Anterior cingulate cortex (tissue), 58 donors: Measurements from ENCODE around the gene NT5C2.
"Not testable (repeated sequence)": the region's sequence is repeated elsewhere in the genome, so short reads cannot be mapped to it uniquely, and the experiment has no call there.

ENCODE experiments used
- DNase-seq, 58 donors: peaks; one replicate each; lab custom pipeline; 2025; lab: John Stamatoyannopoulos, UW

NT5C2 gene

DNA sequence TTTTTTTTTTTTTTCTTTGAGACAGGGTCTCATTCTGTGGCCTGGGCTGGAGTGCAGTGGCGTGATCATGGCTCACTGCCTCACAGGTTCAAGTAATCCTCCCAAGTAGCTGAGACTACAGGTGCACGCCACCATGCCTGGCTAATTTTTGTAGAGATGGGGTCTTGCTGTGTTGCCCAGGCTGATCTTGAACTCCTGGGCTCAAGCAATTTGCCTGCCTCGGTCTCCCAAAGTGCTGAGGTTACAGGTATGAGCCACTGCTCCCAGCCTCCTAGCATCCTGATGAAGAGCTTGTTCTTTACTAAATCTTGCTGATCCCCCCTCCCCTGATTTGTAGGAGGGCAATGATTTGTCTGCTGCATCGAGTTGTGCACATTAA, 126.0 kb downstream of the NT5C2 start:
- not testable (repeated sequence) for DNase-seq

GRCh38 chr10:103066141-103067098, 126.7 kb downstream of the NT5C2 start:
- no peak for DNase-seq

DNA sequence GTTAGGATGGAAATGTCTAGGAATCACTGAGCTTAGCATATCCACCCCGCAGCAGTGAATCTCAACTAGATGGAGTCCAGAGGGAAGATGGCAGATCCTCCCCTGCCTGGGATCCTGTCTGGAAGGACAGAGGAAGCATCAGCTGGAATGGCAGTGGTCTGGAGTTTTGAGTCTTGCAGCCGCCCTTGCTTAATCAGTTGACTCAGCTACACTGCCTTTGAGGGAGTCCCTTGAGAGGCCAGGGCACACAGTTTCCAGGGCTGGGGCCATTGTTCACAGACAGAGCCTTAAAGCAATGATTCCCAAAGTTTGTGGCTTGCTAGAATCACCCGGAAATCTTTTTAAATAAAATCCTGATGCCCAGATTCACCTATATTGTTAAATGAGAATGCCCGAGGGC, 128.1 kb downstream of the NT5C2 start:
- DNase-seq = no peak

- DNase-seq = peak in 32 of 58 donors; percentile 8 to 68 (median 36)
Observed at GRCh38 chr10:103062854-103063590, 130.1 kb downstream of the NT5C2 start.

DNA sequence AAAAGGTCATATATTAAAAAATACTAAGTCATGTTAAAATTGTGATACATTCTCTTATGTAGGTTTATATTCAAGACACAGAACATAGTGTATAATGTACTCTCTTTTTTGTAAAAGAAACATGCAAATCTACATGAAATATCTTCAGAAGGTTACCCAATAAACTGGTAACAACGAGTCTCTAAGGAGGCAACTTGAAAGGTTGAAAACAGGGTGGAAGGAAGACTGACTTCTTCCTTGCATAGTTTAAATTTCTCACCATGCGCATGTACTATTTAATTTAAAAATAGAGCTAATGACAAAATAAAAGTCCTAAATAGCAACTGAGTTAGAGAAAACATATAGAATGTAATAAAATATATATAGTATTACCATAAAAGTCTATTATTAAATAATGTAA, 132.5 kb downstream of the NT5C2 start:
- no peak for DNase-seq

DNA sequence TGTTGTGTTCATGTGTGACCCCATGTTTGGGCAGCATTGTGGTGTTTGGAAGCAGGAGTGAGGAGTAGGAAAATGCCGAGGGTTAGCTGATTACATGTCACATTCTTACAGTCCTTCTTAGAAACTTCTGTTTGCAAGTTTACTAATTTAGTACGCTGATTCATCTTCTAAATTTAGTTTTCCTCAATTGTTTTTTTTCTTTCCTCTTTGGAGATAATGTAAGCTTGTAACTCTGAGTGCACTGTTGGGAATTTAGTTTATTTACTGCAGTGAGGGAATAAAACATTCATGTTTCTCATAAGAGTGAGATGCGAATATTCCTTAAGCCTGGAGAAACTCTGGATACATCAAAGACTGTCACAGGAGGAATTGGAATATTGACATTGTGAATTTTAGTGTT, 135.0 kb downstream of the NT5C2 start:
- DNase-seq = no peak

- no peak for DNase-seq
Observed at GRCh38 chr10:103055105-103055504, 138.0 kb downstream of the NT5C2 start.

- peak in 26 of 58 donors; percentile 2 to 46 (median 18) for DNase-seq
Observed at GRCh38 chr10:103054621-103055020, 138.5 kb downstream of the NT5C2 start.

GRCh38 chr10:103053659-103054581, 139.2 kb downstream of the NT5C2 start:
- DNase-seq = peak in 50 of 58 donors; percentile 5 to 81 (median 36)

- no peak for DNase-seq
Observed at GRCh38 chr10:103049237-103049636, 143.8 kb downstream of the NT5C2 start.

DNA sequence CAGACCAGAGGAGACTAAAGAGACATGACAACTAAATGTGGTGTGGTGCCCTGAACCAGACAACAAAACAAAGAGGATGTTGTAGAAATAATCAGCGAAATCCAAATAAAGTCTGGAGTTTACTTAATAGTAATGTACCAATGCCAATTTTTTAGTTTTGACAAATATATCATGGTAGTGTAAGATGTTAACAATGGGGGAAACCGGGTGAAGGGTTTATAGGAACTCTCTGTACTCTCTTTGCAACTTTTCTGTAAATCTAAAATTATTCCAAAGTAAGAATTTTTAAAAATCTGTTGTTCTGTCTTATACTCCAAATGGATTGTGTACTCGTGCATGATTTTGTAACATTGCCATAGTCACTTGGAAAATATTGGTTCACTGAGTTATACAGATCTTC, 145.7 kb downstream of the NT5C2 start:
- no peak for DNase-seq

GRCh38 chr10:103045961-103046360, 147.1 kb downstream of the NT5C2 start:
- DNase-seq = no peak

DNA sequence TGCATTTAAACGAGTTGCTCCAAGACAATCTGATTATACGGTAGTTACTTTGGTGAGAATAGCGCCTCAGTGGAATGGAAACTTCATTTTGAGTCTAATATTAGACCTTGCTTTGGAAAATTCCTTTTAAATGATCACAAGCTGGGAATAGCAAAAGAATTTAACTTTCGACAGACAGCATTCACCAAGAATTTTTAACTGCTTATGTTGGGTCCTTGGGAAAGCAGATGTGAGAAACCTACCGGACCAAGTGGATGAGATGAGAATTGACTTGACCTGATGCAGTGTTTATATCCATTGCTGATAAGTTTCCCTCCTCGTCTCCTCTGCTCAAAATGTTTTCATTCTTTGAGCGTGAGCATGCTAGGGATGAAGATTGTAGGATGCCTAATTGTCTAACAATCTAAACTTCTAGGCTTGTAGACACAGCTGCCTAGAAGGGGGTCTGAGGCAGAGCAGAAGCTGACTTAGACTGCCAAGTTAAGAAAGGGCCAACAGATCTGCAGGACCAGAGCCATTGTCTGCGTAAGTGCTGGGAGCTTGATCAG, 148.1 kb downstream of the NT5C2 start:
- DNase-seq = no peak

- DNase-seq = no peak
Observed at GRCh38 chr10:103042908-103043307, 150.2 kb downstream of the NT5C2 start.

DNA sequence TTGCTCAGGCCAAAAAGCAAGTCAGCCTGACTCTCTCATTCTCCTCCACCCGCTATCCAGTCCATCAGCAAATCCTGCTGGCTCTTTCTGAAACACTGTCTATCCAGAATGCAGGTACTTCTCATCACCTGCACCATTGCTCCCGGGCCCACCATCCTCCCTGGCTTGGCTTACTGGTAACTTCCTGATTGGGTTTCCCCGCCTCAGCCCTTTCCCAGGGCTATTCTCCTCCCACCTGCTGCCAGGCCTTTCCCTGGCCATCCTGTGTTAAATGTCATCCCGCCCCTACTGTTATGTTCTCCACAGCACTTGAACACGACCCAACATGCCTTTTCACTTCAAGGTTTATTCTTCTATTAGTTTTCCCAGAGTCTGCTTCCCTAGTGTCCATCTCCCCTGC, 150.9 kb downstream of the NT5C2 start:
- DNase-seq = no peak

DNA sequence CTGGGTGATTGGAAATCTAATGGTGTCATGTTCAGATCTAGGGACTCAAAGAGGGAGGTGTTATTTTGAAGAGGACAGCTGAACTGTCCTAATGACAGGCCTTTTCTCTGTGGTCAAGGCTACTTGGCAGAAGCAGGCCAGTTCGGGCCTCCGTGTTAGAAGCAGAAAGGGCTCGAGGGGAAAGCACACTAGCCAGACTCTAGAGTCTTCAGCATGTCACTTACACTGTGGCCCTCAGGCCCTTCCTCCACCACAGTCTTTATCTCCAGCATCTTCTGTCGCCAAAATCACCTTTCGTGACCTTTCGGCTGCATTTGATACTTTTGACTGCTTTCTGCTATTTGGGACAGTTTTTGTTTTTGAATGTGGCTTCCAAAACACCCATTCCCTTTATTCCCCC, 151.7 kb downstream of the NT5C2 start:
- no peak for DNase-seq

- no peak for DNase-seq
Observed at GRCh38 chr10:103040418-103040817, 152.7 kb downstream of the NT5C2 start.

GRCh38 chr10:103038570-103038969, 154.5 kb downstream of the NT5C2 start:
- no peak for DNase-seq
